H1 (cell line): Measurements from ENCODE around the gene ANKMY2. TPM values are rescaled to one million over a fixed set of nuclear protein-coding genes. Genes with fewer than 3 reads are reported as not detected.

Experiments used
- CTCF ChIA-PET: fragments of 300-600 bp; sonication (Branson Sonifier 250); formaldehyde crosslinking; loops from one replicate; lab custom pipeline; 2021; ENCODE audit not compliant: partially characterized antibody; lab: Charles Lee
- POLR2A ChIA-PET: fragments of 300-600 bp; sonication (Branson Sonifier 250); formaldehyde crosslinking; loops from one replicate; lab custom pipeline; 2021; ENCODE audit warnings: inconsistent platforms; ENCODE audit not compliant: partially characterized antibody; lab: Charles Lee
- DNase-seq, 2 experiments: peaks; one replicate each; pipeline versions ENCODE4 v3.0.0 to v3.0.0-alpha.2; 2010 to 2022; ENCODE audit warnings: low spot score in 2 of 2, low read depth in 1 of 2, mixed read lengths in 1 of 2
- FAIRE-seq: peaks from 2 replicates; lab custom pipeline; 2011; peaks lifted over from hg19 to GRCh38; lab: Jason Lieb, UNC
- H2AFZ ChIP-seq: 2 replicates; pipeline ENCODE4 v1.8.1; 2012; ENCODE audit warnings: low read length, inconsistent platforms
- H2AK5ac ChIP-seq: 2 replicates; pipeline ENCODE4 v1.6.1; 2013; ENCODE audit warnings: low read depth, low read length
- H2BK120ac ChIP-seq: replicated peaks from 2 replicates; pipeline ENCODE3; 2013; ENCODE audit warnings: low read depth, low read length, inconsistent platforms
- H2BK12ac ChIP-seq: 2 replicates; pipeline ENCODE4 v1.6.1; 2013; ENCODE audit warnings: low read depth, low read length
- H2BK15ac ChIP-seq: 2 replicates; pipeline ENCODE4 v1.6.1; 2013; ENCODE audit warnings: low read length
- H2BK20ac ChIP-seq: 2 replicates; pipeline ENCODE4 v1.6.1; 2013; ENCODE audit warnings: low read length
- H2BK5ac ChIP-seq: 2 replicates; pipeline ENCODE4 v1.6.1; 2013; ENCODE audit warnings: low read depth, low read length
- H3K14ac ChIP-seq: 2 replicates; pipeline ENCODE4 v1.6.1; 2013; ENCODE audit warnings: inconsistent platforms; ENCODE audit not compliant: insufficient read length
- H3K18ac ChIP-seq: 2 replicates; pipeline ENCODE4 v1.6.1; 2013; ENCODE audit warnings: low read length; ENCODE audit errors: extremely low read depth
- H3K23ac ChIP-seq: 2 replicates; pipeline ENCODE4 v1.6.1; 2013; ENCODE audit warnings: inconsistent platforms; ENCODE audit not compliant: insufficient read length
- H3K23me2 ChIP-seq: 2 replicates; pipeline ENCODE4 v1.6.1; 2013; ENCODE audit warnings: low read depth, low read length
- H3K27ac ChIP-seq: 2 replicates; pipeline ENCODE4 v1.6.1; 2011; ENCODE audit warnings: low read depth, low read length, inconsistent platforms
- H3K27me3 ChIP-seq, 4 experiments: replicated peaks in 1 of 4; 1 replicate in 1 of 4; 2 replicates in 3 of 4; pipeline versions ENCODE4 v1.6.1 to v1.8.1; 2011 to 2013; ENCODE audit warnings: low read length in 3 of 4, mild to moderate bottlenecking in 3 of 4, inconsistent platforms in 2 of 4, mixed read lengths in 2 of 4, moderate library complexity in 1 of 4; ENCODE audit not compliant: control insufficient read depth in 3 of 4, insufficient read depth in 3 of 4; ENCODE audit errors: extremely low read depth in 1 of 4
- H3K36me3 ChIP-seq, 4 experiments: 2 replicates each; pipeline versions ENCODE4 v1.6.1 to v1.8.1; 2011 to 2013; ENCODE audit warnings: mild to moderate bottlenecking in 4 of 4, low read length in 3 of 4, moderate library complexity in 2 of 4, control low read depth in 1 of 4, inconsistent platforms in 1 of 4; ENCODE audit not compliant: insufficient read depth in 4 of 4, control insufficient read depth in 2 of 4
- H3K4ac ChIP-seq: replicated peaks from 2 replicates; pipeline ENCODE3; 2013; ENCODE audit warnings: low read length, low read depth, mixed read lengths, inconsistent platforms; ENCODE audit not compliant: insufficient read length
- H3K4me1 ChIP-seq, 4 experiments: replicated peaks in 1 of 4; 1 replicate in 1 of 4; 2 replicates in 3 of 4; pipeline versions ENCODE4 v1.6.1 to v1.8.1; 2011 to 2013; ENCODE audit warnings: low read length in 3 of 4, inconsistent platforms in 2 of 4, mixed read lengths in 1 of 4; ENCODE audit not compliant: insufficient read depth in 4 of 4, control insufficient read depth in 3 of 4
- H3K4me2 ChIP-seq, 2 experiments: 2 replicates each; pipeline versions ENCODE4 v1.6.1 to v1.8.1; 2011 to 2013; ENCODE audit warnings: low read depth in 2 of 2, low read length in 2 of 2, control low read depth in 1 of 2, inconsistent platforms in 1 of 2, mild to moderate bottlenecking in 1 of 2; ENCODE audit not compliant: insufficient read depth in 1 of 2
- H3K4me3 ChIP-seq, 4 experiments: fragments of 200-600, 300-600 bp in 1 of 4; sonication (generic), shearing (Covaris generic), sonication (Bioruptor Twin) in 1 of 4; 2 replicates each; pipeline versions ENCODE4 v1.5.1 to v1.8.1; 2011 to 2016; ENCODE audit warnings: low read length in 4 of 4, low read depth in 3 of 4, control low read depth in 2 of 4, inconsistent platforms in 2 of 4, mild to moderate bottlenecking in 2 of 4, mixed read lengths in 1 of 4, moderate library complexity in 1 of 4; ENCODE audit not compliant: insufficient read depth in 2 of 4; ENCODE audit errors: extremely low read depth in 1 of 4
- H3K56ac ChIP-seq: replicated peaks from 2 replicates; pipeline ENCODE3; 2013; ENCODE audit warnings: low read depth, mild to moderate bottlenecking, mixed read lengths, low read length, inconsistent platforms; ENCODE audit not compliant: insufficient read length
- H3K79me1 ChIP-seq: 2 replicates; pipeline ENCODE4 v1.6.1; 2013; ENCODE audit warnings: low read depth, low read length, control low read depth
- H3K79me2 ChIP-seq, 2 experiments: 2 replicates each; pipeline versions ENCODE4 v1.6.1 to v1.8.1; 2012 to 2013; ENCODE audit warnings: low read length in 2 of 2, mild to moderate bottlenecking in 2 of 2, inconsistent platforms in 1 of 2; ENCODE audit not compliant: insufficient read depth in 2 of 2, control insufficient read depth in 1 of 2
- H3K9ac ChIP-seq, 4 experiments: replicated peaks in 1 of 4; 1 replicate in 1 of 4; 2 replicates in 3 of 4; pipeline versions ENCODE4 v1.6.1 to v1.8.1; 2011 to 2013; ENCODE audit warnings: low read depth in 3 of 4, low read length in 3 of 4, control low read depth in 2 of 4, mild to moderate bottlenecking in 2 of 4, moderate library complexity in 2 of 4, inconsistent platforms in 1 of 4; ENCODE audit errors: extremely low read depth in 1 of 4
- H3K9me3 ChIP-seq, 2 experiments: 2 replicates each; pipeline versions ENCODE4 v1.6.1 to v1.8.1; 2012 to 2013; ENCODE audit warnings: mild to moderate bottlenecking in 2 of 2, moderate library complexity in 2 of 2, control low read depth in 1 of 2, inconsistent platforms in 1 of 2, low read depth in 1 of 2, low read length in 1 of 2, mixed read lengths in 1 of 2; ENCODE audit not compliant: insufficient read depth in 2 of 2
- H4K20me1 ChIP-seq, 2 experiments: replicated peaks in 1 of 2; 2 replicates each; pipeline versions ENCODE3 to v1.8.1; 2011 to 2013; ENCODE audit warnings: inconsistent platforms in 2 of 2, low read length in 2 of 2, mild to moderate bottlenecking in 1 of 2; ENCODE audit not compliant: insufficient read depth in 2 of 2, control insufficient read depth in 1 of 2
- H4K5ac ChIP-seq: 2 replicates; pipeline ENCODE4 v1.6.1; 2013; ENCODE audit warnings: low read length, low read depth, mixed read lengths, inconsistent platforms; ENCODE audit not compliant: insufficient read length
- H4K8ac ChIP-seq: 2 replicates; pipeline ENCODE4 v1.8.0; 2013; ENCODE audit warnings: mild to moderate bottlenecking, moderate library complexity, low read length, inconsistent platforms; ENCODE audit not compliant: insufficient read depth; ENCODE audit errors: extremely low read depth
- H4K91ac ChIP-seq: replicated peaks from 2 replicates; pipeline ENCODE3; 2013; ENCODE audit warnings: low read length, mixed read lengths, inconsistent platforms; ENCODE audit not compliant: insufficient read length
- CHD1 ChIP-seq: IDR thresholded peaks from 2 replicates; pipeline ENCODE4 v1.6.1; 2012; ENCODE audit warnings: low read depth, low read length, improper control_type of control experiment
- EZH2 ChIP-seq: fragments of 200-600 bp; sonication (generic); IDR thresholded peaks from 2 replicates; pipeline ENCODE4 v1.7.1; 2012; ENCODE audit warnings: low read depth, mild to moderate bottlenecking, moderate library complexity, low read length, inconsistent platforms; ENCODE audit not compliant: severe bottlenecking
- GABPA ChIP-seq: IDR thresholded peaks from 2 replicates; pipeline ENCODE4 v1.6.1; 2011; ENCODE audit warnings: mild to moderate bottlenecking, low read length, moderate library complexity, borderline replicate concordance; ENCODE audit not compliant: insufficient read depth
- KDM4A ChIP-seq: IDR thresholded peaks from one replicate; pipeline ENCODE4 v1.7.1; 2012; ENCODE audit warnings: low read depth, mild to moderate bottlenecking, moderate library complexity, low read length, inconsistent platforms; ENCODE audit not compliant: severe bottlenecking
- NANOG ChIP-seq: IDR thresholded peaks from 2 replicates; pipeline ENCODE4 v1.6.1; 2011; ENCODE audit warnings: low read length, low read depth, mild to moderate bottlenecking, inconsistent platforms; ENCODE audit not compliant: insufficient read depth, poor library complexity, severe bottlenecking
- POU5F1 ChIP-seq: IDR thresholded peaks from 2 replicates; pipeline ENCODE4 v1.6.1; 2011; ENCODE audit warnings: low read depth, mild to moderate bottlenecking, low read length, moderate library complexity
- SIX5 ChIP-seq: IDR thresholded peaks from 2 replicates; pipeline ENCODE4 v1.6.1; 2011; ENCODE audit warnings: mild to moderate bottlenecking, low read depth, low read length
- TEAD4 ChIP-seq: IDR thresholded peaks from 2 replicates; pipeline ENCODE4 v1.6.1; 2012; ENCODE audit warnings: low read depth, low read length, inconsistent platforms, mixed read lengths
- YY1 ChIP-seq: IDR thresholded peaks from 2 replicates; pipeline ENCODE4 v1.6.1; 2011; ENCODE audit warnings: low read depth, mild to moderate bottlenecking, low read length
- ZNF274 ChIP-seq: IDR thresholded peaks from 2 replicates; pipeline ENCODE4 v1.7.0; 2012; ENCODE audit warnings: low read length, borderline replicate concordance; ENCODE audit errors: extremely low read depth
- WGBS, 2 experiments: shearing (Covaris generic) in 1 of 2; methylation state at CpG; one replicate each; pipeline versions ENCODE4 v1.1.6 to v1.1.7; 2013 to 2015; ENCODE audit warnings: low lambda C conversion rate in 2 of 2, mixed read lengths in 2 of 2, inconsistent platforms in 1 of 2, low coverage in 1 of 2, missing lambda C conversion rate in 1 of 2; ENCODE audit not compliant: insufficient replicate concordance in 2 of 2, insufficient coverage in 1 of 2, insufficient read length in 1 of 2; ENCODE audit errors: extremely low coverage in 1 of 2, missing lambda C conversion rate in 1 of 2; 5-methylcytosine and 5-hydroxymethylcytosine counted together
- polyA plus RNA-seq, 7 experiments: library from polyadenylated mRNA; depleted of rRNA in 3 of 7; stranded (reverse) in 5 of 7; unstranded in 2 of 7; fragments of >200 nt in 5 of 7; fragments of 200-250 nt in 2 of 7; gene quantifications; 1 replicate in 5 of 7; 2 replicates in 1 of 7; 4 replicates in 1 of 7; pipeline versions ENCODE4 v1.2.1 to v1.2.3, GENCODE V29; 2011 to 2013; ENCODE audit warnings: missing spikeins in 2 of 7, mixed read lengths in 2 of 7
- total RNA-seq: library from RNA; stranded (reverse); fragmentation: NEBNext Ultra II Directional; extraction: Animal tissue kit (Norgen Biotek cat#: 25700); gene quantifications from 2 replicates; pipeline ENCODE4 v1.2.1, GENCODE V29; 2021
- TF ChIP-seq, protein P1 (sequence below): IDR thresholded peaks from 2 replicates; pipeline ENCODE4 v1.6.1; 2012; ENCODE audit warnings: inconsistent platforms

The ANKMY2 gene
- total and polyA plus RNA-seq, 2 of the 8 experiments (the other 6 are each of a cell fraction or from before 2014, with no cell fraction given), result 5.2 to 9.3 TPM

DNA sequence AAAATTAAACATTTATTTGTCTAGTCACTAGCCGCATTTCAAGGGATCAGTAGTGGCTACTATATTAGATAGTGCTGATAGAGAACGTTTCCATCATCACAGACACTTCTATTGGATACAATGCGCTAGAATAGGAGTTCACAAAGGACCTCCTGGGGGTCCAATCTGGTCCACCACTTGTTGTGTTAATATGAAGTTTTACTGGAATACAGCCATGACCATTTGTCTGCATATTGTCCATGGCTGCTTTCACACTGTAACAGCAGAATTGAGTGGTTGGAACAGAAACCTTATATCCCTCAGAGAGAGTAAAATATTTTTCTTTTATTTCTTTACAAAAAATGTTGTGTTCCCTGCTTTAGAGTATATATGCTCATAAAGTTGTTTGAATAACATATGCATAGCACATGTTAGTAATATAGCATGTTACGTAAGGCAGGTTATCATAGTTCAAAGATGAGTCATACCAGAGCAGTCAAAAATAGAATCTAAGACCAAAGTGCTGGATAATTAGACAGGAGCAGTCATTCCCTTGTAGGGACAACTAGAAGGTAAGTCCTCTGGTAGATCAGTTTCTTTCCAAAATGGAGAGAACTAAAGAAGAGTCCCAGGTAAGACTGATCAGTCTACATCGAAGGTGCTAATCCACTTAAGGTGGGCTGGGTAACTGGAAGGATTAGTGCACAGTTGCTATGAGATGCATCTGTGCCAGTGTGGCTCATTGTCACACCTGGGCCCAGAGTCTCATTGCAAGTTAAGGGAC is 15.3 kb upstream of the ANKMY2 start:
- no peak overlapping the region for H2AFZ ChIP-seq
- no peaks in the 10 kb centered on the region for H3K23me2 ChIP-seq
- H3K27ac ChIP-seq, result no peak overlapping the region
- H3K36me3 ChIP-seq, result peaks cover 0 to 5% (median 0%) of the 10 kb centered on the region in 4 experiments; a peak in 1 of 8 replicates
- H4K5ac ChIP-seq, result no peak overlapping the region
- CTCF ChIA-PET, result interaction anchor here (1.8 kb wide), 1 partner anchor 14 kb away, joined by 5 read pairs; no protein-coding TSS in a partner anchor
- no peak overlapping the region for H3K23ac ChIP-seq
- no peak overlapping the region for H2BK120ac ChIP-seq
- no peak overlapping the region for H2BK5ac ChIP-seq
- no peak for DNase-seq
- no peak overlapping the region for H4K8ac ChIP-seq
- no peak overlapping the region for H3K56ac ChIP-seq
- no peak overlapping the region for H3K18ac ChIP-seq
- no peaks in the 10 kb centered on the region for H3K9me3 ChIP-seq
- peaks cover 3 to 93% of the 10 kb centered on the region in 2 experiments; a peak in 3 of 4 replicates for H3K79me2 ChIP-seq
- no peak overlapping the region for H2AK5ac ChIP-seq
- no peak overlapping the region for H3K4ac ChIP-seq
- H3K4me3 ChIP-seq, result no peak overlapping the region
- no peak overlapping the region for H4K91ac ChIP-seq
- no peak overlapping the region for H2BK20ac ChIP-seq
- FAIRE-seq, result no peak
- peaks cover 0 to 5% (median 2%) of the 10 kb centered on the region in 4 experiments; a peak in 2 of 7 replicates for H3K4me1 ChIP-seq
- POLR2A ChIA-PET, result interaction anchor here (6.5 kb wide), 1 partner anchor 14 kb away, joined by 52 read pairs; the partner anchor contains the start of genes ANKMY2 and BZW2
- H2BK15ac ChIP-seq, result no peak overlapping the region
- WGBS, 2 experiments, result 97% methylated on average over 5 of the region's 5 CpGs; no CpG with 5 or more reads in 1 of the 2 experiments
- no peak overlapping the region for H2BK12ac ChIP-seq
- no peak overlapping the region for H3K9ac ChIP-seq
- peaks cover 4% of the 10 kb centered on the region in 2 experiments for H4K20me1 ChIP-seq
- H3K4me2 ChIP-seq, result no peak overlapping the region
- H3K79me1 ChIP-seq, result no peaks in the 10 kb centered on the region; the same call in 1 of the 2 replicates
- H3K14ac ChIP-seq, result no peak overlapping the region
- no peaks in the 10 kb centered on the region for H3K27me3 ChIP-seq
- TF ChIP-seq EZH2, result no peak
- TF ChIP-seq ZNF274, result no peak
- no peak for TF ChIP-seq TEAD4
- TF ChIP-seq CHD1, result no peak
- no peak for TF ChIP-seq POU5F1
- no peak for TF ChIP-seq GABPA
- no peak for TF ChIP-seq SIX5
- TF ChIP-seq, protein P1, sequence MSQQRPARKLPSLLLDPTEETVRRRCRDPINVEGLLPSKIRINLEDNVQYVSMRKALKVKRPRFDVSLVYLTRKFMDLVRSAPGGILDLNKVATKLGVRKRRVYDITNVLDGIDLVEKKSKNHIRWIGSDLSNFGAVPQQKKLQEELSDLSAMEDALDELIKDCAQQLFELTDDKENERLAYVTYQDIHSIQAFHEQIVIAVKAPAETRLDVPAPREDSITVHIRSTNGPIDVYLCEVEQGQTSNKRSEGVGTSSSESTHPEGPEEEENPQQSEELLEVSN, result no peak
- TF ChIP-seq NANOG, result no peak
- TF ChIP-seq YY1, result no peak
- no peak for TF ChIP-seq KDM4A
